ENCODE measurements around the gene OR52E2.

DNA sequence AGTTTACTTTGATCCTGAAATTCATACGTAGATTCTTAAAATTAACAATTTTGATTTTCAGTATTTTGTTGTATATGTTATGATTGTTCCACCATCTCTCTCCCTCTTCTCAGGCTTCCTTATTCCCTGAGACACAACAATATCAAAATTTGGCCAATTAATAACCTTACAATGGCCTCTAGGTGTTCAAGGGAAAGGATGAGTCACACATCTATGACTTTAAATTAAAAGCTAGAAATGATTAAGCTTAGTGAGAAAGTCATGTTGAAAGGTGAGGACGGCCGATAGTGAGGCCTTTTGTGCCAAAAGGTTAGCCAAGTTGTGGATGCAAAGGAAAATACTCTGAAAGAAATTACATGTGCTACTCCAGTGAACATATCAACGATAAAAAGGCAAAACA is 18.6 kb downstream of the OR52E2 start:
- TF ChIP-seq POLR2A (IDR thresholded peaks at IDR 0.05) = no peak
- TF ChIP-seq, protein P1, sequence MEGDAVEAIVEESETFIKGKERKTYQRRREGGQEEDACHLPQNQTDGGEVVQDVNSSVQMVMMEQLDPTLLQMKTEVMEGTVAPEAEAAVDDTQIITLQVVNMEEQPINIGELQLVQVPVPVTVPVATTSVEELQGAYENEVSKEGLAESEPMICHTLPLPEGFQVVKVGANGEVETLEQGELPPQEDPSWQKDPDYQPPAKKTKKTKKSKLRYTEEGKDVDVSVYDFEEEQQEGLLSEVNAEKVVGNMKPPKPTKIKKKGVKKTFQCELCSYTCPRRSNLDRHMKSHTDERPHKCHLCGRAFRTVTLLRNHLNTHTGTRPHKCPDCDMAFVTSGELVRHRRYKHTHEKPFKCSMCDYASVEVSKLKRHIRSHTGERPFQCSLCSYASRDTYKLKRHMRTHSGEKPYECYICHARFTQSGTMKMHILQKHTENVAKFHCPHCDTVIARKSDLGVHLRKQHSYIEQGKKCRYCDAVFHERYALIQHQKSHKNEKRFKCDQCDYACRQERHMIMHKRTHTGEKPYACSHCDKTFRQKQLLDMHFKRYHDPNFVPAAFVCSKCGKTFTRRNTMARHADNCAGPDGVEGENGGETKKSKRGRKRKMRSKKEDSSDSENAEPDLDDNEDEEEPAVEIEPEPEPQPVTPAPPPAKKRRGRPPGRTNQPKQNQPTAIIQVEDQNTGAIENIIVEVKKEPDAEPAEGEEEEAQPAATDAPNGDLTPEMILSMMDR (IDR thresholded peaks at IDR 0.05) = no peak
